ENCODE data around the gene SETD7. TPM values are rescaled to one million over a fixed set of nuclear protein-coding genes. Genes with fewer than 3 reads are reported as not detected.

SETD7 gene
- total RNA-seq, 2 experiments from 2014 or later, result 10.4 to 12.1 TPM

- no peak for TF ChIP-seq CTCF (IDR thresholded peaks at IDR 0.05)
- ATAC-seq (no peak), DNase-seq (no peak)
- ChIA-PET CTCF (interaction anchor here (1.2 kb wide), 1 partner anchor 10 kb away, joined by 3 read pairs; no protein-coding TSS in a partner anchor), POLR2A (no interaction called here)
- H3K27ac Mint-ChIP-seq, result no peak overlapping the region
- intact Hi-C loops (cut with micrococcal nuclease), result no loop called here
- H3K36me3 Mint-ChIP-seq (ENCODE audit: low read depth), result no peaks in the 10 kb centered on the region
- no peak overlapping the region for H3K4me3 Mint-ChIP-seq
- H3K9me3 Mint-ChIP-seq, result no peaks in the 10 kb centered on the region
- H3K4me1 Mint-ChIP-seq (ENCODE audit: low read depth), result no peaks in the 10 kb centered on the region
- H3K27me3 Mint-ChIP-seq, result peaks cover 2% of the 10 kb centered on the region
These were observed 11.3 kb upstream of the SETD7 start for GRCh38 chr4:139567159-139567870.

- POLR2A ChIA-PET, result no interaction called here
- peak; percentile 24 for ATAC-seq
- no peak overlapping the region for H3K27ac Mint-ChIP-seq
- peaks cover 11% of the 10 kb centered on the region for H3K4me1 Mint-ChIP-seq (ENCODE audit: low read depth)
- intact Hi-C loops (cut with micrococcal nuclease), result no loop called here
- no peak for TF ChIP-seq CTCF (IDR thresholded peaks at IDR 0.05)
- no peak overlapping the region for H3K4me3 Mint-ChIP-seq
- CTCF ChIA-PET, result no interaction called here
- no peaks in the 10 kb centered on the region for H3K9me3 Mint-ChIP-seq
- H3K27me3 Mint-ChIP-seq, result peaks cover 2% of the 10 kb centered on the region
- no peak for DNase-seq
- no peaks in the 10 kb centered on the region for H3K36me3 Mint-ChIP-seq (ENCODE audit: low read depth)
These were observed 8.5 kb upstream of the SETD7 start for GRCh38 chr4:139564502-139564901.

GRCh38 chr4:139563515-139563914 lies 7.5 kb upstream of the SETD7 start:
- DNase-seq, result no peak
- Mint-ChIP-seq H3K4me3 (no peak overlapping the region), H3K4me1 (ENCODE audit: low read depth) (peaks cover 14% of the 10 kb centered on the region), H3K36me3 (ENCODE audit: low read depth) (no peaks in the 10 kb centered on the region), H3K9me3 (no peaks in the 10 kb centered on the region), H3K27me3 (no peaks in the 10 kb centered on the region), H3K27ac (no peak overlapping the region)
- no peak for ATAC-seq
- POLR2A ChIA-PET, result no interaction called here
- CTCF ChIA-PET, result no interaction called here
- TF ChIP-seq CTCF (IDR thresholded peaks at IDR 0.05), result no peak
- intact Hi-C loops (cut with micrococcal nuclease), result no loop called here

GRCh38 chr4:139562839-139563238 lies 6.8 kb upstream of the SETD7 start:
- DNase-seq (no peak), ATAC-seq (no peak)
- no peak overlapping the region for H3K27ac Mint-ChIP-seq
- ChIA-PET POLR2A (no interaction called here), CTCF (no interaction called here)
- intact Hi-C loops (cut with micrococcal nuclease), result no loop called here
- H3K36me3 Mint-ChIP-seq (ENCODE audit: low read depth), result no peaks in the 10 kb centered on the region
- H3K27me3 Mint-ChIP-seq, result peaks cover 3% of the 10 kb centered on the region
- H3K4me3 Mint-ChIP-seq, result no peak overlapping the region
- no peaks in the 10 kb centered on the region for H3K9me3 Mint-ChIP-seq
- H3K4me1 Mint-ChIP-seq (ENCODE audit: low read depth), result peaks cover 20% of the 10 kb centered on the region
- TF ChIP-seq CTCF (IDR thresholded peaks at IDR 0.05), result no peak

- no peak for TF ChIP-seq CTCF (IDR thresholded peaks at IDR 0.05)
- no peak for ATAC-seq
- CTCF ChIA-PET, result no interaction called here
- Mint-ChIP-seq H3K4me1 (ENCODE audit: low read depth) (peaks cover 26% of the 10 kb centered on the region), H3K27ac (no peak overlapping the region), H3K27me3 (peaks cover 7% of the 10 kb centered on the region), H3K9me3 (no peaks in the 10 kb centered on the region), H3K4me3 (no peak overlapping the region), H3K36me3 (ENCODE audit: low read depth) (no peaks in the 10 kb centered on the region)
- DNase-seq, result no peak
- intact Hi-C loops (cut with micrococcal nuclease), result no loop called here
- POLR2A ChIA-PET, result no interaction called here
These were observed 6.2 kb upstream of the SETD7 start for GRCh38 chr4:139562067-139562684.
